HG03025 (cell line): ENCODE results near the gene IBSP.

Experiments
- ATAC-seq: cut with Tn5 transposase; IDR thresholded peaks from one replicate; pipeline ENCODE4 v1.9.1; 2021; ENCODE audit warnings: mild to moderate bottlenecking, moderate library complexity; ENCODE audit not compliant: unreplicated experiment, low FRiP score

The IBSP gene

DNA sequence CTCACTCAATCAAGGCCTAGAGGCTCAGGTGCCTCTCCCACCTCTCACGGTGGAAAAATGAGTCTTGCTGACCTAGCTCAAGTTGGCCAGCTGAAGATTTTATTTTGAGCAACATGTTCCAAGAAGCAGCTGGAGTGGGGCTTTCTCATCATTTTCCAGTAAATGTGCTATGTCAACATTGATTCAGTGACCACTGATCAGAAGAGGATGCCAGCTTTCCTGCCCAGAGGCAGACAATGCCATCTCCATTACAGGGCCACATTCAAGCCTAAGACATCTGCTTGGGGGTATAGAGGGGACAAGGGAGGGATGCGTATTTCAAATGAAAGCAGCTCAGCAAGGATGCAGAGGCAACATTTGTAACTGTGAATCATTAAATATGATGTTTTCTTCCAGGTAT is 36.4 kb downstream of the IBSP start:
- ATAC-seq = no peak

DNA sequence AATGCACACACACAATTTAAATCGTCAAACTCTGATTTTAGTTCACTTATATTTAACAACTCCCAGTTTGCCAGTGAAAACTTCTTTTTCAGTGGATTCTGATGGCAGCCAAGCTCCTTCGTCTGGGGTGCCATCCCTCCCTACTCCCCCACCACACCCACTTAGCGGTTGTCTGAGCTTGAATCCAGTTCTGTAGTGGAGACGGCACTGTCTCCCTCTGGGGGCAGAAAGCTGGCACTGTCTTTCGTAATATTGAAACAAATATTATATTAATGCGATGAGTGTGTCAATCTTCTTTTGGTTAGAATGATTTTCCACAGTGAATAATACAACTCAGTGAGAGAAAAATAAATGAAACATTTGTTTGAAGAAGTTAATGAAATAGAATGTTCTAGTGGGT is 38.9 kb downstream of the IBSP start:
- ATAC-seq = no peak

DNA sequence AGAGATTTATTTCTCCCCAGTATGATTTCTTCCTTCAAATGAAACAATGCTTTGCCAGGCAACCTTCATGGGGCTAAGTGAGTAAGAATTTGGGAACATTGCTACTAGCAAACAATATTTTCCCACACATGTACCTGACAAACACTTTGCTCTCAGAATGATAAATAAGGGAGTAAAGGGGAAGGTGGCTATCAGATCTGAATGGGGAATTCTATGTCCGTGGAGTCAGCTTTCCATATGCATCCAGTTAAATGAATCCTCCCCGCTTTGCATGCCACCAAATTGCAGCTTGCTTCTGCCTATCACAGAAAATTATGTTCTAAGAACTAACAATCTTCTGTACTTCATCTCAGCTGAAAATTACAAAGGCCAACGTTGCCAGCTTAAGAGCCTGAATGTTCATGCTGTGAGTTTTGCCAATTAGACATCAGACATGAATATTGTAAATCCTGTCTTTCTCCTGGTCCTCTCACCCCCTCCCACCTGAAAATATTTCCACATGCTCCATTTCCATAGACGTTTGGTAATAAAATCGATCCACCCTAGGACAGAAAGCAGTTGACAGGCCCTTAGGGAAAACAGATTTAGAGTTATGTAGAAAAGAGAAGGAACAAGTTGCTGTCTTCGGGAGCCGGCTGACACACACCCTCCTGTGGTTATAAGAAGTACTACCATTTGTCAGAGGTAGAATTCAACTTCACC is 39.7 kb downstream of the IBSP start:
- no peak for ATAC-seq

DNA sequence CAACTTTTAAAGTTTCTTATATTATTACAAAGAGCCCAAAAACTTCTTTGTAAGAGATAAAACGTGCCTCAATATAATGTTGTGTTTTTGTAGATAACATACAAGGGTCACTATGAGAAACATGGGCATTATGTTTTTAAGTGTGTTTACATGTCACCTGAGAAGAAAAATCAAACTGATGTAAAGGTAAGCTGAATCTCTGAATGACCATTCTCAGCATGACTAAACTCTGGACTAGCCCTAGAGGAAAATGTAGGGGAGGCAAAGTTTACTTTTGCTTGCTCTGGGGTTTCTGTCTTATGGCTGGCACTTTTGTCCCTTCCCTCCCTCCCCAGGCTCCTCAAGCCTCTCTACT is 40.2 kb downstream of the IBSP start:
- no peak for ATAC-seq

DNA sequence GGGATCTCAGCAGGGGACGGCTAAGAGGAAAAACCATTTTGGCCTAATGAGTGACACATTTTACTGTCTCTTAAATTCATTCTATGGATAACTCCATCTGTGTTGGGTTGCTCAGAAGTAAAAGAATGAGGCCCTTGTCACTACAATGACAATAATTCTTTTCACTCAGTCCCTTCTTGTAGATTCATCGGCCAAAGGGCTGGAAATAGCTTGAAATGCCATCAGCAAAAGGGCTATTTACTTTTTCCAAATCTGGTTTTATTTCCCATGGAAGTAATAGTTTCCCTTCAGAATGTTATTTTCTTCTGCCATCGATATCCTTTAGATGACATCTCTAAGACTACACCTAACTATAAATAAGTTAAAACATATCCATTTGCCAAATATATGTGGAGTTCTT is 40.8 kb downstream of the IBSP start:
- ATAC-seq = no peak

DNA sequence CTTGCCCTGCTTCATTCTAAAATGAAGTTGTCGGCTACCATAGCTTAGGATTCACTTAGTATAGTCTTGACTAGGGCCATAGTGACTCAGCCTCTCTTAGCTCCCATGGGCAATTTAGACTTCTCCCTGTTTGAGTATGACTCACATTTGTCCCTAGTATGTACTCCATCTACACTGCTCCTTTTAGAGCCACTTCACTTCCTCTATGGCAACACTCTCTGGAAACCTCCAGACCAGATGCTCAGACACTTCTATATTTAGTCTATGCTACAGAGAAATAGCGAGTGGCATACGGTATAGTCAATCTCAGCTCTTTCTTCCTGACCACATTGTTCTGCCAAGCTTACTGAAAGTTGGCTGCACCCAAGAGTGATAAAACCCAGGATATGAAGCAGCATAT is 44.6 kb downstream of the IBSP start:
- ATAC-seq = no peak

DNA sequence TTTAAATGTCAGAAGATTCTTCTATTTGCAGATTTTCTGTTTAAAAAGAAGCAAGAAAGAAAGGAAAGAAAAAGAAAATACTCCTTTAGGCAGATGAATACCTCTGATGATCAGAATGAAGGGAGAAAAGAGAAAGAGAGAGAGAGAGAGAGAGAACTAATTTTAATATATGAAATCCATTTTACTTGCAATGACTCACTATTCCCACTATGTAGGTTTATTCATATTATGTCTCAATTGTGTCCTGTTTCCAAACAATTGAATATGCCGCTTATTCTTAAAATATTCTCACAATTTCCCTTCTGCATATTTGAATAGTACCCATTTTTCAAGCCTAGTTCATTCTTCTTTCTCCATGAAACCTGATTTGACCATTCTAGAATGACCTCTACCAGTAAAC is 45.1 kb downstream of the IBSP start:
- no peak for ATAC-seq

DNA sequence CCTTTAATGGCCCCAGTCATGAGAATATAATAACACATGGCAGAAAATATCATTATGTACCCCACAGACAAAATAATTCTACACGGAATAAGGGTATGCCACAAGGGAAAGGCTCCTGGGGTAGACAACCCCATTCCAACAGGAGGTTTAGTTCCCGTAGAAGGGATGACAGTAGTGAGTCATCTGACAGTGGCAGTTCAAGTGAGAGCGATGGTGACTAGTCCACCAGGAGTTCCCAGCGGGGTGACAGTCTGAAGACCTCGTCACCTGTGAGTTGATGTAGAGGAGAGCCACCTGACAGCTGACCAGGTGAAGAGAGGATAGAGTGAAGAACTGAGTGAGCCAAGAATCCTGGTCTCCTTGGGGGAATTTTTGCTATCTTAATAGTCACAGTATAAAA is 46.9 kb downstream of the IBSP start:
- no peak for ATAC-seq

DNA sequence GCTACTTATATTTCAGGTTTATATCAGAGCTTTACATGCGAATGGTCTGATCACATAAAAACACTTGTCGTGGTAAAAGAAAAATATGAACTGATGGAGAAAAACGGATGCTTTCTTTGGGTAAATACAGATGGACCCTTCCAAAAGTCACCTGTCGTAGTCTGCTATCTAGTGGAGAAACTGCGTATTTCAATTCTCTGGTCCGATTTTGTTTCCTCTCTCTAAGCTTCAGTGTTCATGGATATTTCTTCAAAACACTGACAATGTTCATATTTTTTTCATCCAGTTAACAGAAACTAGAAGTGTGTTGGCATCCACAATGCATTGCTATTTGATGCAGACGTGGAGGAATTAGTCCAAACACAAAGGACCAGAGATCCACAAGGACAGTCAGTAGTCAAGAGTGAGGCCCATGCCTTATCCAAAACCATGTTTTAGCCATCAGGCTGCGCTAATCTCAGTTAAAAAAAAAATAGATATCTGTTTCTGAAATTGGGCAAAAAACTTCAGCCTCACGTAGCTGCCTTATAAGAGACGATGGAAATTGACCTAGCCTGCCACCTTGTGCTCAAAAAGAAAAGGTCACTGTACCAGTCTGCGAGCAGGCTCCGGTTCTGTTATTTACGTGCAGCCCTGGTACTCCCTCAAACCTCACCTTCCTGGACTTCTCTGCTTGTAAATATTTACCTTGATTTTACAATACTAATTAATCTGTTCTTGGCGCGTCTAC is 49.4 kb downstream of the IBSP start:
- peak; percentile 92 for ATAC-seq

DNA sequence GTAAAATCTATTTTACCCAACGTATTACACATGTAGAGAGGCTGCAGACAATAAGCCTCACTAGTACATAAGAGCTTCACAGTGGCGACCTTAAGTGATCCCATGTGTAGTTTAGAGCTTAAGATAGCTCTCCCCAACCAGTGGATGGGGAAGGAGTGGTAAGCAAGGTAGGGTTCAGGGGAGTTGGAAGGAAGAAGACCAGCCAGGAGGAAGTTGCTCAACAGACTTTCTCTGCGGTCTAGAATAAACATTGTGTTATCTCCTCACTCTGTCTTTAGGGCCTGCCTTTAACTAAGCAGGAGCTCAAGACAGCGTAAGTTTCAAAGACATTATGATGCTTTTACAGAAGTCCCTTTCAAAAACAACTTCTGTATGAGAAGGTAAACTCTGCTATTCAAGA is 50.3 kb downstream of the IBSP start:
- ATAC-seq = no peak

DNA sequence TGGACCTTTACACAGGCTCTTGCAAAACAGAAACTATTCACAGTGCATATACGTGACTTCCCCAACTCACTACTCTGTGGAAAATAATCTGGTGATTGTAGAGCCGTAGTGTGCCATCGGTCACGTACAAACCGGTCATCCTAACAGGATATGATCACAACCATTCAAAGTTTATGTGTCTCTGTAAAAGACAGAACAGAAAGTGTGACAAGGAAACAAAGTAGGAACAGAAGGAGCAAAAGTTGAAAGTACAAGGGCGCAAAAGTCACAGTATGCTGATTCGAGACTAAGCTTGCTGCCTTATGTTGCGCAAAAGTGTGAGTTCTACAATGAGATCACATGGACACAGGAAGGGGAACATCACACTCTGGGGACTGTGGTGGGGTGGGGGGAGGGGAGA is 52.0 kb downstream of the IBSP start:
- no peak for ATAC-seq

DNA sequence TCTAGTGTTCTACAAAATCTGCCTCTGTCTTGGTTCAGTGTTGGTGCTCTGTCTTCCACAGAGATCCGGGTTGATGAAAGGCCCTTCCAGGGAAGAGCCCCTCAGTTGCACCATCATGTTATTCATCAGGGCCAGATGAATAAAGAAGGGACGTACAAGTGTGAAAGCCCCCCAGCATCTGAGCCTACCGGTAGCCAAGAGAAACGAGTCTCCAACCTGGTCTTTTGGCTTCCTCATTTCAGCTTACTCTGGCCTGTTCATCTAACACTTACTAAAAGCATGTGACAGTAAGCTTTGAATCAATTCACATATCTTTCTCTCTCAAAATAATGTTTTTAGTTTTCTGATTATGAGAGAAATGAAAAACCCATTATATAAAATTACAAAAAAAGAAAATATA is 52.6 kb downstream of the IBSP start:
- ATAC-seq = no peak

DNA sequence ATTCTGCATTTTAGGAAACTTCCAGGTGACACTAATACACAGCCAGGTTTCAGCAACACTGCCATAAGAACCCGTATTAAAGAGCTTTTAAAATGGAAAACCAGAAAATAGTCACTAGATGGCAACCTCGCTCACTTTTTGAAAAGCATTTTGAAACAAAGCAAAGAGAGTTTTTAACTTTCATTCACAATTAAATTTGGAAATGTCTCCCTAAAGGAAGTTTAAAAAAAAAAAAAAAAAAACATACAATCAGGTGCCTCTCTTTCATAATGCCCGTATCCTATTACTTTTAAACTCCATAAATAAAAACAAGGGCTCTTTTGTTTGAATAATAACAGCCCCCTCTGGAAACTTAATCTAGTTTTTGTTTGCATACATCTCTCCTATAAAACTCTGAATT is 53.8 kb downstream of the IBSP start:
- no peak for ATAC-seq

DNA sequence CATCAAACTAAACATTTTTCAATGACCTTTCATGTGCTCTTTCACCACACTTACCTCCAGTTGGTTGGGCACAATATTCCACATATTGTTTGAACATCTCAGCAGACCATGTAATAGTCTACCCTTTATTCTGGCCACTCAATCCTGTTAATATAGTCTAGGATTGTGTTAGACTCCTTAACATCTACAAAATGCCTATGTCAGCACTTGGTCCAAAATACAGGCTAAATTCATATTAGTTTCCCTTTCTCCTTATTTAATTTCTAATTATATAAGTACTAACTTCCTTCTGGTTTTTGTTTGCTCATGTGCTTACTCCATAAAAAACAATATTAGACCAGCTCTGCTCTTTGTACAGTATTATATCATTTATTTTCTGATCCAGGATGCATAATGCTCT is 54.5 kb downstream of the IBSP start:
- ATAC-seq = no peak

DNA sequence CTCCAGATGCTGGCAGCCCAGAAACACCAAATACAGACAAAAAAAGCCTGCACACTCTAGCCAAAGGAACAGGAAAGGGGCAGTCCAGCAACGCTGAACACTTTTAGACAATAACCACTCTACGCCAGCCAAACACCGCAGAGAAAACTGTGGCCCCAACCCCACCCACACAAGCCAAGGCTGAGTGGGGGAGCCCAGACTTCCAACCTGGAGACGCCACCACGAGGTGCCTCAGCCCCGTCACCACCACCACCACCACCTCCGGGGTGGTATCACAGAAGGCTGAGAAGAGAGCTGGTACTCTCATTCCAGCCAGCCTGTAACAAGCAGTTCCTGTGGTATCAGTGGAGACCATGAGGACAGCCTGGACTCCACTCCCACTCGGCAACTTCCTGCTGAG is 56.2 kb downstream of the IBSP start:
- no peak for ATAC-seq

DNA sequence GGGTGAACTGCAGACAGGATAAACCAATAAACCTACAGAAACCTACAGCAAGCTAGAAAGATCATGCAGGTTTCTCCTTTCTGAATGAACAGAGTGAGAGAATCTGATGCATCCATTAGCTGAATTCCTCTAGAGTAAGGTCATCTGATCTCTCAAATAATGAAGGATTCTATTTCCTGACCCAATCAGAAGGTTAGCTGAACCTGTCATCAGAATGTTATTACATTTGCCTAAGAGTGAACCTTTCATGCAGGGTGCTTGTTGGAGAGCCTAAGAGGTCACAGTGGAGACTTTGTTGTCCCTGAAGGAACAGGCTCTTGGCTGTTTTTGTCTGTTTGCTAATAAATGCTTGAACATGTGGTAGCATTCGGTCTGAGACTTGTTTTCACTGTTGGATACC is 57.5 kb downstream of the IBSP start:
- ATAC-seq = no peak

DNA sequence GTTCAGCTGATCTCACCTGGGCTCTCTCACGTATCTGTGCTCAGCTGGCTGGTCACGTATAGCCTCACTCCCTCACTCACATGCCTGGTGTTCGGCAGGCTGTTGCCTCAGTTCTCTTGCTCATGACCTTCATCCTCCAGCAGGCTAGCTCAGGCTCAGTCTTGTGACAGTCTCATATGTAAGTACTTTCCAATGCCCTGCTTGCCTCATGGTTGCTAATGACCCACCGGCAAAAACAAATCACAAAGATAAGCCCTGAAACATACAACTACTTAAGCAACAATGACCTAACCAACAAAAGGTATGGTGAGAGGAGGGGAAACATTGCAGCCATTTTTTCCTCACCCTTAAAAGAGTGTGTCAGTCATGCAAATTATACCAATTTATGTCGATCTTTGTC is 58.4 kb downstream of the IBSP start:
- no peak for ATAC-seq
